Body of pancreas (tissue), 4 donors: ENCODE measurements around the gene SLC4A1AP.

ENCODE experiments used
- POLR2A ChIP-seq, 3 donors: fragments of 450-650 bp; IDR thresholded peaks; one replicate each; pipeline ENCODE4 v1.6.1; 2016; ENCODE audit warnings: antibody characterized with exemption in 3 of 3, mild to moderate bottlenecking in 2 of 3
- TF ChIP-seq, protein P1 (sequence below), 7 experiments: fragments of 450-650 bp in 4 of 7; fragments of 200-600 bp in 3 of 7; sonication (generic) in 3 of 7; IDR thresholded peaks; one replicate each; pipeline ENCODE4 v1.5.1; 2016 to 2019; ENCODE audit warnings: antibody characterized with exemption in 7 of 7

- TF ChIP-seq, protein P1, sequence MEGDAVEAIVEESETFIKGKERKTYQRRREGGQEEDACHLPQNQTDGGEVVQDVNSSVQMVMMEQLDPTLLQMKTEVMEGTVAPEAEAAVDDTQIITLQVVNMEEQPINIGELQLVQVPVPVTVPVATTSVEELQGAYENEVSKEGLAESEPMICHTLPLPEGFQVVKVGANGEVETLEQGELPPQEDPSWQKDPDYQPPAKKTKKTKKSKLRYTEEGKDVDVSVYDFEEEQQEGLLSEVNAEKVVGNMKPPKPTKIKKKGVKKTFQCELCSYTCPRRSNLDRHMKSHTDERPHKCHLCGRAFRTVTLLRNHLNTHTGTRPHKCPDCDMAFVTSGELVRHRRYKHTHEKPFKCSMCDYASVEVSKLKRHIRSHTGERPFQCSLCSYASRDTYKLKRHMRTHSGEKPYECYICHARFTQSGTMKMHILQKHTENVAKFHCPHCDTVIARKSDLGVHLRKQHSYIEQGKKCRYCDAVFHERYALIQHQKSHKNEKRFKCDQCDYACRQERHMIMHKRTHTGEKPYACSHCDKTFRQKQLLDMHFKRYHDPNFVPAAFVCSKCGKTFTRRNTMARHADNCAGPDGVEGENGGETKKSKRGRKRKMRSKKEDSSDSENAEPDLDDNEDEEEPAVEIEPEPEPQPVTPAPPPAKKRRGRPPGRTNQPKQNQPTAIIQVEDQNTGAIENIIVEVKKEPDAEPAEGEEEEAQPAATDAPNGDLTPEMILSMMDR (IDR thresholded peaks at IDR 0.05) = no peak
- no peak for TF ChIP-seq POLR2A (IDR thresholded peaks at IDR 0.05)
These were observed 65.9 kb downstream of the SLC4A1AP start for GRCh38 chr2:27729614-27730013.
